ENCODE measurements around the gene TM4SF1. TPM values are rescaled to one million over a fixed set of nuclear protein-coding genes. Genes with fewer than 3 reads are reported as not detected.

The TM4SF1 gene
- total RNA-seq, 1 experiment from 2014 or later: 27.7 TPM

DNA sequence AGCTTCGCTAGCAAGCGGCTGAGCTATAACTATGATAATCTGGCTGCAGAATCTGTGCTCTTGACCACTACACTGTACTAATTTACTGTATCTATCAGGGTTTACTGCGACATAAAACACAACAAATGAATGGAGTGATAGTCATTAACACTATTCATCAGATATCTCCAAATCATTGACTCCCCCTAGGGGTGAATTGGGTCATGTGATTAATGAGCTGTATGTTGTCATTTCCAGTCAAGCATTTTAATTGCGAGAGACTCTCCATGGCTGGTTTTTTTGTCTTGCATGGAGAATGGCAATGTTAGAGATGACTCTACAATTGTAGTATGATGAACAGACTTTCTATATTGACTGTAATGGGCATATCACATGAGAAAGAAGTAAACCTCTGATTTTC is 33.5 kb downstream of the TM4SF1 start:
- TF ChIP-seq, protein P1, sequence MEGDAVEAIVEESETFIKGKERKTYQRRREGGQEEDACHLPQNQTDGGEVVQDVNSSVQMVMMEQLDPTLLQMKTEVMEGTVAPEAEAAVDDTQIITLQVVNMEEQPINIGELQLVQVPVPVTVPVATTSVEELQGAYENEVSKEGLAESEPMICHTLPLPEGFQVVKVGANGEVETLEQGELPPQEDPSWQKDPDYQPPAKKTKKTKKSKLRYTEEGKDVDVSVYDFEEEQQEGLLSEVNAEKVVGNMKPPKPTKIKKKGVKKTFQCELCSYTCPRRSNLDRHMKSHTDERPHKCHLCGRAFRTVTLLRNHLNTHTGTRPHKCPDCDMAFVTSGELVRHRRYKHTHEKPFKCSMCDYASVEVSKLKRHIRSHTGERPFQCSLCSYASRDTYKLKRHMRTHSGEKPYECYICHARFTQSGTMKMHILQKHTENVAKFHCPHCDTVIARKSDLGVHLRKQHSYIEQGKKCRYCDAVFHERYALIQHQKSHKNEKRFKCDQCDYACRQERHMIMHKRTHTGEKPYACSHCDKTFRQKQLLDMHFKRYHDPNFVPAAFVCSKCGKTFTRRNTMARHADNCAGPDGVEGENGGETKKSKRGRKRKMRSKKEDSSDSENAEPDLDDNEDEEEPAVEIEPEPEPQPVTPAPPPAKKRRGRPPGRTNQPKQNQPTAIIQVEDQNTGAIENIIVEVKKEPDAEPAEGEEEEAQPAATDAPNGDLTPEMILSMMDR (IDR thresholded peaks at IDR 0.05; ENCODE audit: unreplicated experiment): no peak
- Mint-ChIP-seq H3K27me3 (ENCODE audit: insufficient read depth, unreplicated experiment) (no peaks in the 10 kb centered on the region), H3K36me3 (ENCODE audit: insufficient read depth, unreplicated experiment) (no peaks in the 10 kb centered on the region), H3K9me3 (ENCODE audit: unreplicated experiment) (no peaks in the 10 kb centered on the region), H3K27ac (ENCODE audit: low read depth, unreplicated experiment) (no peak overlapping the region), H3K4me1 (ENCODE audit: insufficient read depth, unreplicated experiment) (peaks cover 10% of the 10 kb centered on the region), H3K4me3 (ENCODE audit: unreplicated experiment) (no peak overlapping the region)
- intact Hi-C loops (cut with micrococcal nuclease): no loop called here
- ChIA-PET CTCF (interaction anchor here (0.6 to 2.5 kb wide), 12 partner anchors 9 to 1419 kb away, joined by 3 to 18 read pairs (median 4); partner anchors contain the start of gene SIAH2), POLR2A (interaction anchor here (0.6 to 1.0 kb wide), 2 partner anchors 42 to 147 kb away, joined by 3 to 5 read pairs; no protein-coding TSS in a partner anchor)
- no TSS peak for BruUV-seq (replicated peaks)
- peak; percentile 24 for DNase-seq (ENCODE audit: unreplicated experiment)

DNA sequence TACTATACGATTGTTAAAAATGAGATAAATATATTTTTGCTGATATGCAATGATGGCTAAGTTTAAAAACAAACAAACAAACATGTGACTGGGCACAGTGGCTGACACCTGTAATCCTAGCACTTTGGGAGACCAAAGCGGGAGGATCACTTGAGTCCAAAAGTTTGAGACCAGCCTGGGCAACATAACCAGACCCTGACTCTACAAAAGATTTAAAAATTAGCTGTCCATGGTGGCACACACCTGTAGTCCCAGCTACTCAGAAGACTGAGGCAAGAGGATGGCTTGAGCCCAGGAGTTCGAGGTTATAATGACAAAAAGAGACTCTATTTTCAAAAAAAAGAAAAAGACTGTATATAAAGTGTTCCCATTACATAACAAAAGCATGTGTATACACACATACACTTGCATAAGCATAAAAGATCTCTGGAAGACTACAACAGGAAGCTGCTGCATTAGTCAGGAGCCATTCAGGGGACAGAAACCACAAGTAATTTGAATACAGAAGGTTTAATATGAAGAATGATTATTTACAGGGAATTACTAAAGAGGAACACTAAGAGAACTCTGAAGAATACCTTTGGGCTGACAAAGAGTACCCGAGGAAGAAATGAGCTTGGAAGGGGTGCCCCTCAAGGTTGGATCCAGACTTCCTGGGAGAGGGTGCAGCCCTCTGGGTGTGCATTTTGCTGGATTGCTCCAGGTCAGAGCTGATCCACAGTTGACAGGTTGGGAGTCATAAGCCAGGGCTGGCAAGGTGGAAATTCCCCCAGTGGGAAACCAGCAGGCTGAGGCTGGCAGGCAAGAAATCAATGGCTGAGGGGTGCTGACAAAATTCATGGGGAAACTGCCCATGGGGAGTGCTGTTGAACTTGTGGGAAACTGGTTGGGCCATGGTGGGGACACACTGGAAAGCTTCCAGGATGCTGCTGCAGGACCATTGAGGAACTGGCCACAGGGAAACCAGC is 34.8 kb downstream of the TM4SF1 start:
- peak; percentile 61 for DNase-seq (ENCODE audit: unreplicated experiment)
- Mint-ChIP-seq H3K4me3 (ENCODE audit: unreplicated experiment) (no peak overlapping the region), H3K9me3 (ENCODE audit: unreplicated experiment) (no peaks in the 10 kb centered on the region), H3K36me3 (ENCODE audit: insufficient read depth, unreplicated experiment) (no peaks in the 10 kb centered on the region), H3K4me1 (ENCODE audit: insufficient read depth, unreplicated experiment) (peaks cover 10% of the 10 kb centered on the region), H3K27me3 (ENCODE audit: insufficient read depth, unreplicated experiment) (no peaks in the 10 kb centered on the region), H3K27ac (ENCODE audit: low read depth, unreplicated experiment) (no peak overlapping the region)
- no TSS peak for BruUV-seq (replicated peaks)
- intact Hi-C loops (cut with micrococcal nuclease): no loop called here
- ChIA-PET CTCF (interaction anchor here (0.6 to 2.5 kb wide), 7 partner anchors 11 to 147 kb away, joined by 3 to 18 read pairs (median 4); no protein-coding TSS in a partner anchor), POLR2A (interaction anchor here (0.6 kb wide), 2 partner anchors 35 to 44 kb away, joined by 3 to 4 read pairs; no protein-coding TSS in a partner anchor)
- TF ChIP-seq, protein P1 (IDR thresholded peaks at IDR 0.05; ENCODE audit: unreplicated experiment): no peak

GRCh38 chr3:149340310-149340933 is 37.0 kb downstream of the TM4SF1 start:
- H3K27ac Mint-ChIP-seq (ENCODE audit: low read depth, unreplicated experiment): peak overlapping the region; percentile 85
- CTCF ChIA-PET: interaction anchor here (0.7 to 2.3 kb wide), 10 partner anchors 10 to 431 kb away, joined by 3 to 13 read pairs (median 3); no protein-coding TSS in a partner anchor
- no peaks in the 10 kb centered on the region for H3K27me3 Mint-ChIP-seq (ENCODE audit: insufficient read depth, unreplicated experiment)
- peaks cover 10% of the 10 kb centered on the region for H3K4me1 Mint-ChIP-seq (ENCODE audit: insufficient read depth, unreplicated experiment)
- H3K9me3 Mint-ChIP-seq (ENCODE audit: unreplicated experiment): no peaks in the 10 kb centered on the region
- POLR2A ChIA-PET: interaction anchor here (0.9 to 1.5 kb wide), 8 partner anchors 9 to 133 kb away, joined by 3 to 5 read pairs (median 4); partner anchors contain the start of gene TM4SF1
- DNase-seq (ENCODE audit: unreplicated experiment): no peak
- no peaks in the 10 kb centered on the region for H3K36me3 Mint-ChIP-seq (ENCODE audit: insufficient read depth, unreplicated experiment)
- TSS peak; percentile 50 for BruUV-seq (replicated peaks)
- no peak overlapping the region for H3K4me3 Mint-ChIP-seq (ENCODE audit: unreplicated experiment)
- intact Hi-C loops (cut with micrococcal nuclease): loop anchor here (2.0 kb wide), 1 partner anchor 42 kb away; no protein-coding TSS in a partner anchor
- TF ChIP-seq, protein P1 (IDR thresholded peaks at IDR 0.05; ENCODE audit: unreplicated experiment): no peak

Measured in MCF 10A (cell line).